SK-N-SH treated with all-trans-retinoic acid at 6 μM for 48 hours (cell line): ENCODE results near the gene RNU1-2.
"Not testable (repeated sequence)": the region's sequence is repeated elsewhere in the genome, so short reads cannot be mapped to it uniquely, and the experiment has no call there.

Source experiments
- BACH2 ChIP-seq: fragments of 250-450 bp; sonication (Bioruptor Pico); IDR thresholded peaks from 2 replicates; pipeline ENCODE4 v1.9.0; 2021; ENCODE audit warnings: mild to moderate bottlenecking, borderline replicate concordance
- CSDC2 ChIP-seq: fragments of 250-450 bp; sonication (Bioruptor Pico); IDR thresholded peaks from 2 replicates; pipeline ENCODE4 v1.5.0; 2020; ENCODE audit warnings: mild to moderate bottlenecking, moderate library complexity
- GLIS3 ChIP-seq: fragments of 250-450 bp; sonication (Bioruptor Pico); IDR thresholded peaks from 2 replicates; pipeline ENCODE4 v1.5.0; 2020; ENCODE audit warnings: mild to moderate bottlenecking, moderate library complexity
- OSR1 ChIP-seq: fragments of 250-450 bp; sonication (Bioruptor Pico); IDR thresholded peaks from 2 replicates; pipeline ENCODE4 v1.8.0; 2022; ENCODE audit warnings: moderate library complexity, mild to moderate bottlenecking, inconsistent platforms
- SNAI2 ChIP-seq: fragments of 250-450 bp; sonication (Bioruptor Pico); IDR thresholded peaks from 2 replicates; pipeline ENCODE4 v1.5.0; 2020; ENCODE audit warnings: mild to moderate bottlenecking, moderate library complexity
- ZFP3 ChIP-seq: fragments of 250-450 bp; sonication (Bioruptor Pico); IDR thresholded peaks from 2 replicates; pipeline ENCODE4 v1.5.0; 2020; ENCODE audit warnings: mild to moderate bottlenecking, moderate library complexity
- ZNF565 ChIP-seq: fragments of 450-650 bp; formaldehyde crosslinking; conservative IDR thresholded peaks from 2 replicates; pipeline ENCODE4 v1.5.0; 2020; ENCODE audit warnings: low read depth, mild to moderate bottlenecking, moderate library complexity
- ZNF70 ChIP-seq: fragments of 450-650 bp; formaldehyde crosslinking; IDR thresholded peaks from 2 replicates; pipeline ENCODE4 v1.5.0; 2020; ENCODE audit warnings: mild to moderate bottlenecking, moderate library complexity
- TF ChIP-seq, protein P1 (sequence below): fragments of 250-450 bp; sonication (Bioruptor Pico); IDR thresholded peaks from 2 replicates; pipeline ENCODE4 v1.8.0; 2020; ENCODE audit warnings: mild to moderate bottlenecking, moderate library complexity, borderline replicate concordance

DNA sequence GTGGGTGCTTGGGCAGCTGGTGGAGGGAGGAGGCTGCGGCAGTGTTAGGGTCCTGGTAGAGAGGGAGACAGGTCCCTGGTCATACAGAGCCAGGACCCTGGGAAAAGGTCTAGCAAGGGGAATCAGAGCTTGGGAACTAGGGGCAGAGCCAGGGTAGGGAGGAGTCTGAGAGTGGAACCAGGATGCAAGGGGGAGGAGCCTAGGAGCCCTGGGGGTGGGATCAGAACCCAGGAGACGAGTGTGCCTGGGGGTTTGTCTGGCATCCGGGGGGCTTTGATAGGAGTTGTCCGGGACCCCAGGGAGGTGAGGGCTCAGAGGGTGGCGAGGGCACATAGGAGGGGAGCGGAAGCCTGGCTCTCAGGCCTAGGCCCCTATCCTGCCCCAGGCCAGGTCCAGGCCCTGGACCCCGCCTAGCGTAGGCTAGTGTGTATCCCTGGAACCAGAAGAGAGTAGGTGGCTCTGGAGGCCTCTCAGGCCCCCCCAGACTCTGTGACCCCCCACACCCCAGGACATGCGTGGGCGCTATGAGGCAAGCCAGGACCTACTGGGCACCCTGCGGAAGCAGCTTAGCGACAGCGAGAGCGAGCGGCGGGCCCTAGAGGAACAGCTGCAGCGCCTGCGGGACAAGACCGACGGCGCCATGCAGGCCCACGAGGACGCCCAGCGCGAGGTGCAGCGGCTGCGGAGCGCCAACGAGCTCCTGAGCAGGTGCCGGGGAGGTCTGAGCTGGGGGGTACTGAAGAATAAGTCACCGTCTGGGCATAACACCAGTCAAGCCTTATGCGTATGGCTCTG, 43.8 kb downstream of the RNU1-2 start:
- not testable (repeated sequence) for TF ChIP-seq CSDC2; BACH2 (CRISPR knock-in tag); OSR1 (CRISPR knock-in tag); SNAI2 (CRISPR knock-in tag); ZNF565 (CRISPR knock-in tag); ZFP3 (CRISPR knock-in tag); GLIS3 (CRISPR knock-in tag); ZNF70 (CRISPR knock-in tag)
- TF ChIP-seq, protein P1, sequence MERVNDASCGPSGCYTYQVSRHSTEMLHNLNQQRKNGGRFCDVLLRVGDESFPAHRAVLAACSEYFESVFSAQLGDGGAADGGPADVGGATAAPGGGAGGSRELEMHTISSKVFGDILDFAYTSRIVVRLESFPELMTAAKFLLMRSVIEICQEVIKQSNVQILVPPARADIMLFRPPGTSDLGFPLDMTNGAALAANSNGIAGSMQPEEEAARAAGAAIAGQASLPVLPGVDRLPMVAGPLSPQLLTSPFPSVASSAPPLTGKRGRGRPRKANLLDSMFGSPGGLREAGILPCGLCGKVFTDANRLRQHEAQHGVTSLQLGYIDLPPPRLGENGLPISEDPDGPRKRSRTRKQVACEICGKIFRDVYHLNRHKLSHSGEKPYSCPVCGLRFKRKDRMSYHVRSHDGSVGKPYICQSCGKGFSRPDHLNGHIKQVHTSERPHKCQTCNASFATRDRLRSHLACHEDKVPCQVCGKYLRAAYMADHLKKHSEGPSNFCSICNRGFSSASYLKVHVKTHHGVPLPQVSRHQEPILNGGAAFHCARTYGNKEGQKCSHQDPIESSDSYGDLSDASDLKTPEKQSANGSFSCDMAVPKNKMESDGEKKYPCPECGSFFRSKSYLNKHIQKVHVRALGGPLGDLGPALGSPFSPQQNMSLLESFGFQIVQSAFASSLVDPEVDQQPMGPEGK (CRISPR knock-in tag), result not testable (repeated sequence)
